Liver (tissue), 9 donors: ENCODE results near the gene HOXD4. TPM values are rescaled to one million over a fixed set of nuclear protein-coding genes. Genes with fewer than 3 reads are reported as not detected.

Source experiments
- DNase-seq: peaks from one replicate; pipeline ENCODE4 v3.0.0-alpha.2; 2017; ENCODE audit warnings: low spot score
- H3K27ac ChIP-seq, 2 donors: one replicate each; pipeline ENCODE4 v1.7.0; 2013; ENCODE audit warnings: inconsistent platforms in 2 of 2, low read length in 2 of 2, control low read depth in 1 of 2, low read depth in 1 of 2, mild to moderate bottlenecking in 1 of 2
- H3K27me3 ChIP-seq, 4 donors: one replicate each; pipeline versions ENCODE4 v1.6.1 to v1.7.0; 2013; ENCODE audit warnings: low read length in 3 of 4, inconsistent platforms in 1 of 4, mild to moderate bottlenecking in 1 of 4, moderate library complexity in 1 of 4; ENCODE audit not compliant: control insufficient read depth in 4 of 4, insufficient read depth in 4 of 4
- H3K36me3 ChIP-seq, 4 donors: one replicate each; pipeline versions ENCODE4 v1.6.1 to v1.7.0; 2013; ENCODE audit warnings: low read length in 3 of 4, mild to moderate bottlenecking in 3 of 4, low read depth in 1 of 4, moderate library complexity in 1 of 4; ENCODE audit not compliant: control insufficient read depth in 4 of 4, insufficient read depth in 3 of 4
- H3K4me1 ChIP-seq, 4 donors: one replicate each; pipeline versions ENCODE4 v1.6.1 to v1.7.0; 2013; ENCODE audit warnings: low read length in 3 of 4, mild to moderate bottlenecking in 3 of 4, moderate library complexity in 1 of 4; ENCODE audit not compliant: control insufficient read depth in 4 of 4, insufficient read depth in 4 of 4
- H3K4me3 ChIP-seq, 3 donors: one replicate each; pipeline versions ENCODE4 v1.6.1 to v1.7.0; 2013; ENCODE audit warnings: low read length in 3 of 3, control low read depth in 1 of 3, low read depth in 1 of 3, mild to moderate bottlenecking in 1 of 3
- H3K9ac ChIP-seq, 2 donors: one replicate each; pipeline ENCODE4 v1.7.0; 2013; ENCODE audit warnings: low read length in 2 of 2, mild to moderate bottlenecking in 2 of 2, moderate library complexity in 2 of 2, control low read depth in 1 of 2, low read depth in 1 of 2
- H3K9me3 ChIP-seq, 4 donors: one replicate each; pipeline versions ENCODE4 v1.6.1 to v1.7.0; 2013; ENCODE audit warnings: low read length in 3 of 4; ENCODE audit not compliant: control insufficient read depth in 4 of 4
- EGR1 ChIP-seq, 2 donors: IDR thresholded peaks; 2 replicates each; pipeline ENCODE4 v1.6.1; 2016 to 2018; ENCODE audit warnings: antibody characterized with exemption in 2 of 2, low read depth in 2 of 2
- HNF4A ChIP-seq, 2 donors: conservative IDR thresholded peaks; 2 replicates each; pipeline ENCODE4 v1.6.1; 2016; ENCODE audit warnings: antibody characterized with exemption in 2 of 2, mild to moderate bottlenecking in 2 of 2
- HNF4G ChIP-seq: IDR thresholded peaks from 2 replicates; pipeline ENCODE4 v1.6.1; 2016; ENCODE audit warnings: antibody characterized with exemption
- JUND ChIP-seq, 2 donors: IDR thresholded peaks; 2 replicates each; pipeline ENCODE4 v1.6.1; 2016; ENCODE audit warnings: antibody characterized with exemption in 2 of 2
- SP1 ChIP-seq: IDR thresholded peaks from 2 replicates; pipeline ENCODE4 v1.6.1; 2018; ENCODE audit warnings: antibody characterized with exemption, mild to moderate bottlenecking
- TAF1 ChIP-seq: conservative IDR thresholded peaks from 2 replicates; pipeline ENCODE4 v1.6.1; 2016; ENCODE audit warnings: antibody characterized with exemption, mild to moderate bottlenecking
- YY1 ChIP-seq: IDR thresholded peaks from 2 replicates; pipeline ENCODE4 v1.6.1; 2016; ENCODE audit warnings: antibody characterized with exemption, mild to moderate bottlenecking
- WGBS: extraction: QIAGEN DNeasy Blood & Tissue Kit; methylation state at CpG from one replicate; pipeline ENCODE4 v1.1.7; 2013; 5-methylcytosine and 5-hydroxymethylcytosine counted together
- polyA plus RNA-seq, 2 donors: library from polyadenylated mRNA; stranded (reverse) in 1 of 2; unstranded in 1 of 2; fragments of 200-250 nt in 1 of 2; fragments of >200 nt in 1 of 2; fragmentation: Nextera tagmentation in 1 of 2; extraction: Ambion mirVana in 1 of 2; gene quantifications; one replicate each; pipeline versions ENCODE4 v1.2.1 to v1.2.3, GENCODE V29; 2013 to 2015
- total RNA-seq, 2 donors: library from RNA; depleted of rRNA; stranded (reverse); fragments of >200 nt; gene quantifications; one replicate each; pipeline ENCODE4 v1.2.3, GENCODE V29; 2014
- TF ChIP-seq, protein P1 (sequence below): IDR thresholded peaks from 2 replicates; pipeline ENCODE4 v1.6.1; 2016; ENCODE audit warnings: antibody characterized with exemption
- TF ChIP-seq, protein P2 (sequence below): fragments of 150-350 bp; IDR thresholded peaks from 2 replicates; pipeline ENCODE4 v1.5.1; 2017; ENCODE audit warnings: improper control_type of control experiment, low read depth, low read length; ENCODE audit not compliant: missing input control
- TF ChIP-seq, protein P3 (sequence below): IDR thresholded peaks from 2 replicates; pipeline ENCODE4 v1.6.1; 2016; ENCODE audit warnings: antibody characterized with exemption, mild to moderate bottlenecking
- donor health status: healthy.
- donor health status: healthy.
- donor health status: healthy.
- donor health status: healthy.
- donor health status: healthy.

The HOXD4 gene
- total and polyA plus RNA-seq, 4 donors = not detected

DNA sequence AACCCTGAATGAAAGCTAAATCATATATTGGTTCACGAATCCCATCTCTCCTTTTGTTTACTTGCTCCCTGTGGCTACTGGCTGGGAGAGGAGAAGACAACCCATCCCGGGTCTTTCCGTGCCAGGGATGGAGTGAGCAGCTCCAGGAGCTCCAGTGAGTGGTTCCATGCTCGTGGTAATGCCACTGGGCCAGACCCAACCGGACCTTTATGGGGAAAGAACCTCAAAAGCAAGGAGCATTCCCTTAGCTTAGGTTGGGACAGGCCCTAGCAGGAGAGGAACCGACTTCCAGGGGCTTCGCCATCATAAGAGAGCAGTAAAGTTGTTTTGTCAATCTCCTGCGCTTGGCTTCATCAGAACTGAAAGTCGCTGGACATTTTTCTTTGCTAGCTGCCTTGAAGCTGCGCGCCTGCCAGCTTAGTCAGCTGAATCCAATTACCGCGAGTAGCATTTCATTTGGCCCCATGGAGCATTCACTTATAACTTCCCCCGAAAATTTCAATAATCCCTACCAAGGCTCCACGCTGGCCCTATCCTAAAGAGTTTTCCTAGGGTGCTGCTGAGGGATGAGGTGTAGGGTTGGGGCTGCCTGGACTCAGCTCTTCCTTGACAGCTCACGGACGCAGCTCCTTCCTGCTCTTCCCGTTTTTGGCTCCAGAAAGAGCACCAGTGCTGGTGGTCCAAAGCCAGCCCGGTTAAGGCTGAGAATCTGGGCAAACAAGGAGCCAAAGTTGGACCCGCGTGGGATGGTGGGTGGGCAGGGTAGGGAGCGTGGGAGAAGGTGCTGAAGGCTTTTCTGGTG, 10.7 kb downstream of the HOXD4 start:
- H3K9ac ChIP-seq = no peak overlapping the region
- no peak overlapping the region for H3K27ac ChIP-seq
- WGBS = 12% methylated on average over 22 of the region's 22 CpGs
- peaks cover 0 to 27% (median 8%) of the 10 kb centered on the region in 4 donors for H3K4me1 ChIP-seq
- TF ChIP-seq HNF4A (conservative IDR thresholded peaks at IDR 0.05) (no peak), JUND (IDR thresholded peaks at IDR 0.05) (no peak), HNF4G (no peak), SP1 (no peak), YY1 (no peak), TAF1 (no peak), EGR1 (IDR thresholded peaks at IDR 0.05; ENCODE audit: low read depth in 2 of 2) (no peak)
- TF ChIP-seq, protein P1, sequence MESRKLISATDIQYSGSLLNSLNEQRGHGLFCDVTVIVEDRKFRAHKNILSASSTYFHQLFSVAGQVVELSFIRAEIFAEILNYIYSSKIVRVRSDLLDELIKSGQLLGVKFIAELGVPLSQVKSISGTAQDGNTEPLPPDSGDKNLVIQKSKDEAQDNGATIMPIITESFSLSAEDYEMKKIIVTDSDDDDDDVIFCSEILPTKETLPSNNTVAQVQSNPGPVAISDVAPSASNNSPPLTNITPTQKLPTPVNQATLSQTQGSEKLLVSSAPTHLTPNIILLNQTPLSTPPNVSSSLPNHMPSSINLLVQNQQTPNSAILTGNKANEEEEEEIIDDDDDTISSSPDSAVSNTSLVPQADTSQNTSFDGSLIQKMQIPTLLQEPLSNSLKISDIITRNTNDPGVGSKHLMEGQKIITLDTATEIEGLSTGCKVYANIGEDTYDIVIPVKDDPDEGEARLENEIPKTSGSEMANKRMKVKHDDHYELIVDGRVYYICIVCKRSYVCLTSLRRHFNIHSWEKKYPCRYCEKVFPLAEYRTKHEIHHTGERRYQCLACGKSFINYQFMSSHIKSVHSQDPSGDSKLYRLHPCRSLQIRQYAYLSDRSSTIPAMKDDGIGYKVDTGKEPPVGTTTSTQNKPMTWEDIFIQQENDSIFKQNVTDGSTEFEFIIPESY = no peak
- TF ChIP-seq, protein P2, sequence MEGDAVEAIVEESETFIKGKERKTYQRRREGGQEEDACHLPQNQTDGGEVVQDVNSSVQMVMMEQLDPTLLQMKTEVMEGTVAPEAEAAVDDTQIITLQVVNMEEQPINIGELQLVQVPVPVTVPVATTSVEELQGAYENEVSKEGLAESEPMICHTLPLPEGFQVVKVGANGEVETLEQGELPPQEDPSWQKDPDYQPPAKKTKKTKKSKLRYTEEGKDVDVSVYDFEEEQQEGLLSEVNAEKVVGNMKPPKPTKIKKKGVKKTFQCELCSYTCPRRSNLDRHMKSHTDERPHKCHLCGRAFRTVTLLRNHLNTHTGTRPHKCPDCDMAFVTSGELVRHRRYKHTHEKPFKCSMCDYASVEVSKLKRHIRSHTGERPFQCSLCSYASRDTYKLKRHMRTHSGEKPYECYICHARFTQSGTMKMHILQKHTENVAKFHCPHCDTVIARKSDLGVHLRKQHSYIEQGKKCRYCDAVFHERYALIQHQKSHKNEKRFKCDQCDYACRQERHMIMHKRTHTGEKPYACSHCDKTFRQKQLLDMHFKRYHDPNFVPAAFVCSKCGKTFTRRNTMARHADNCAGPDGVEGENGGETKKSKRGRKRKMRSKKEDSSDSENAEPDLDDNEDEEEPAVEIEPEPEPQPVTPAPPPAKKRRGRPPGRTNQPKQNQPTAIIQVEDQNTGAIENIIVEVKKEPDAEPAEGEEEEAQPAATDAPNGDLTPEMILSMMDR = no peak
- TF ChIP-seq, protein P3, sequence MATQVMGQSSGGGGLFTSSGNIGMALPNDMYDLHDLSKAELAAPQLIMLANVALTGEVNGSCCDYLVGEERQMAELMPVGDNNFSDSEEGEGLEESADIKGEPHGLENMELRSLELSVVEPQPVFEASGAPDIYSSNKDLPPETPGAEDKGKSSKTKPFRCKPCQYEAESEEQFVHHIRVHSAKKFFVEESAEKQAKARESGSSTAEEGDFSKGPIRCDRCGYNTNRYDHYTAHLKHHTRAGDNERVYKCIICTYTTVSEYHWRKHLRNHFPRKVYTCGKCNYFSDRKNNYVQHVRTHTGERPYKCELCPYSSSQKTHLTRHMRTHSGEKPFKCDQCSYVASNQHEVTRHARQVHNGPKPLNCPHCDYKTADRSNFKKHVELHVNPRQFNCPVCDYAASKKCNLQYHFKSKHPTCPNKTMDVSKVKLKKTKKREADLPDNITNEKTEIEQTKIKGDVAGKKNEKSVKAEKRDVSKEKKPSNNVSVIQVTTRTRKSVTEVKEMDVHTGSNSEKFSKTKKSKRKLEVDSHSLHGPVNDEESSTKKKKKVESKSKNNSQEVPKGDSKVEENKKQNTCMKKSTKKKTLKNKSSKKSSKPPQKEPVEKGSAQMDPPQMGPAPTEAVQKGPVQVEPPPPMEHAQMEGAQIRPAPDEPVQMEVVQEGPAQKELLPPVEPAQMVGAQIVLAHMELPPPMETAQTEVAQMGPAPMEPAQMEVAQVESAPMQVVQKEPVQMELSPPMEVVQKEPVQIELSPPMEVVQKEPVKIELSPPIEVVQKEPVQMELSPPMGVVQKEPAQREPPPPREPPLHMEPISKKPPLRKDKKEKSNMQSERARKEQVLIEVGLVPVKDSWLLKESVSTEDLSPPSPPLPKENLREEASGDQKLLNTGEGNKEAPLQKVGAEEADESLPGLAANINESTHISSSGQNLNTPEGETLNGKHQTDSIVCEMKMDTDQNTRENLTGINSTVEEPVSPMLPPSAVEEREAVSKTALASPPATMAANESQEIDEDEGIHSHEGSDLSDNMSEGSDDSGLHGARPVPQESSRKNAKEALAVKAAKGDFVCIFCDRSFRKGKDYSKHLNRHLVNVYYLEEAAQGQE = no peak
- peaks cover 0 to 12% (median 0%) of the 10 kb centered on the region in 4 donors for H3K9me3 ChIP-seq
- DNase-seq = no peak
- no peak overlapping the region for H3K4me3 ChIP-seq
- peaks cover 13 to 40% (median 27%) of the 10 kb centered on the region in 4 donors for H3K27me3 ChIP-seq
- no peaks in the 10 kb centered on the region for H3K36me3 ChIP-seq

DNA sequence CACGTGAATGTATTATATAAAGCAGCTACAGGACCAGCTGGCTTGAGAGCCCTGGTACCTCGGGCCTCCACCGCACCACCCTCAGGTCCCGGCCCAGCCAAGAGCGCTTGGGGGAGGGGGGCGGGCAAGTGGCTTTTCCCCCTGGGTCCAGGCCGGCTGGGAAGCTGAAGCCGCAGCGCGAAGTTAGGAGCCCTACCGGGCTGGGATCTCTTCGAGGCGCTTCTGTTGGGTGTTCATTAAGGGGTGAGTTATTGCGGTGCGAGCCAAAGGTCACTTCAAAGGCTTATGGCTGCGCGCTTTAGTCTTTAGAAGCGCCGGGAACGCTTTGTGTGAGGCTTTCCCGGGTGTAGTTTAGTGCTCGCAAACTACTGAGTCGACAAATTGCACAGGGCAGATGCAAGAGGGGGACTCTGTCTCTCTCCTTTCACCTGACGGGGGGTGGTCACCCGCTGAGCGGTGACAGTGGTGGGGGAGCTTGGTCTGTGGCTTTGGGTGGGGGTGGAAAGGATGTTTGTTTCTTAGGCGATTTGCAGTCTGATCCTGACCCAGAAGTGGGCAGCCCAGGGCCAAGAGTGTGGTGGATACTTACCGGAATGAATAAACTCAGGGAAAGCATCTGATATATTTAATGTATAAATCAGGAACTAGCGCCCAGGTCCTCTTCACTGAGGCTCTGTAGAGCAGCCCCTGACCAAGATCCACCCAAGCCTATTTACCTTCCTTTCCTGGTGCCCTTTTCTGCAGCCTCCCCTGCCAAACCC, 11.7 kb downstream of the HOXD4 start:
- WGBS = 6% methylated on average over 29 of the region's 29 CpGs
- Histone ChIP-seq H3K4me3 (no peak overlapping the region), H3K4me1 (peaks cover 0 to 23% (median 7%) of the 10 kb centered on the region in 4 donors), H3K27ac (no peak overlapping the region), H3K9me3 (peaks cover 0 to 7% (median 0%) of the 10 kb centered on the region in 4 donors), H3K36me3 (no peaks in the 10 kb centered on the region), H3K27me3 (peaks cover 15 to 40% (median 24%) of the 10 kb centered on the region in 4 donors), H3K9ac (no peak overlapping the region)
- no peak for TF ChIP-seq EGR1 (IDR thresholded peaks at IDR 0.05; ENCODE audit: low read depth in 2 of 2)
- no peak for DNase-seq
